Measurements from ENCODE around the gene NFIA. TPM values are rescaled to one million over a fixed set of nuclear protein-coding genes. Genes with fewer than 3 reads are reported as not detected.

The NFIA gene
- polyA plus RNA-seq (2013, experiment 1 of 2), result 1.8 TPM
- polyA plus RNA-seq (2013, experiment 2 of 2), result 1.3 TPM

- peaks cover 40% of the 10 kb centered on the region for H3K4me1 ChIP-seq (ENCODE audit: insufficient read depth, low read length)
- peak within 1 kb of the TSS; percentile 46 for H3K9ac ChIP-seq (ENCODE audit: low read depth, low read length)
- H3K36me3 ChIP-seq (ENCODE audit: insufficient read depth, low read length), result no peaks in the 10 kb centered on the region
- no peaks in the 10 kb centered on the region for H3K9me3 ChIP-seq (ENCODE audit: insufficient read depth, low read depth, low read length)
- WGBS, result under 1% methylated on average over 57 of the region's 73 CpGs
- no peak within 1 kb of the TSS for H3K27ac ChIP-seq (ENCODE audit: low read depth, low read length)
- H3K4me3 ChIP-seq (ENCODE audit: low read length), result peak within 1 kb of the TSS; percentile 66
- peaks cover 86% of the 10 kb centered on the region for H3K27me3 ChIP-seq (ENCODE audit: insufficient read depth, low read length)
Observed at GRCh38 chr1:61082311-61083012, at the start of gene NFIA. Gene NFIA (plus strand): TSS chr1:61082561.

- Histone ChIP-seq H3K9ac (ENCODE audit: low read depth, low read length) (no peak overlapping the region), H3K4me3 (ENCODE audit: low read length) (no peak overlapping the region), H3K27me3 (ENCODE audit: insufficient read depth, low read length) (no peaks in the 10 kb centered on the region), H3K36me3 (ENCODE audit: insufficient read depth, low read length) (no peaks in the 10 kb centered on the region), H3K27ac (ENCODE audit: low read depth, low read length) (no peak overlapping the region), H3K9me3 (ENCODE audit: insufficient read depth, low read depth, low read length) (no peaks in the 10 kb centered on the region; the same call in 1 of the 2 replicates), H3K4me1 (ENCODE audit: insufficient read depth, low read length) (no peaks in the 10 kb centered on the region)
Observed at GRCh38 chr1:61035880-61036279, 46.5 kb upstream of the NFIA start.

- WGBS, result 45% methylated on average over 17 of the region's 17 CpGs
- H3K4me1 ChIP-seq (ENCODE audit: insufficient read depth, low read length), result peaks cover 5% of the 10 kb centered on the region; the same call in 1 of the 2 replicates
- H3K9ac ChIP-seq (ENCODE audit: low read depth, low read length), result peak overlapping the region; percentile 32; the same call in 1 of the 2 replicates
- peak overlapping the region; percentile 54 for H3K4me3 ChIP-seq (ENCODE audit: low read length)
- no peaks in the 10 kb centered on the region for H3K9me3 ChIP-seq (ENCODE audit: insufficient read depth, low read depth, low read length)
- H3K27me3 ChIP-seq (ENCODE audit: insufficient read depth, low read length), result peaks cover 46% of the 10 kb centered on the region
- H3K36me3 ChIP-seq (ENCODE audit: insufficient read depth, low read length), result no peaks in the 10 kb centered on the region
- no peak overlapping the region for H3K27ac ChIP-seq (ENCODE audit: low read depth, low read length)
Observed at GRCh38 chr1:61042466-61043009, 39.8 kb upstream of the NFIA start.

- Histone ChIP-seq H3K27ac (ENCODE audit: low read depth, low read length) (0 out of 2 replicates have a peak overlapping the region, but pooled peaks have one; percentile 3), H3K9ac (ENCODE audit: low read depth, low read length) (peak overlapping the region; percentile 64), H3K27me3 (ENCODE audit: insufficient read depth, low read length) (peaks cover 46% of the 10 kb centered on the region), H3K4me1 (ENCODE audit: insufficient read depth, low read length) (peaks cover 5% of the 10 kb centered on the region; the same call in 1 of the 2 replicates), H3K9me3 (ENCODE audit: insufficient read depth, low read depth, low read length) (no peaks in the 10 kb centered on the region), H3K36me3 (ENCODE audit: insufficient read depth, low read length) (no peaks in the 10 kb centered on the region), H3K4me3 (ENCODE audit: low read length) (peak overlapping the region; percentile 54)
- 4% methylated on average over 85 of the region's 85 CpGs for WGBS
Observed at GRCh38 chr1:61043010-61043820, 39.1 kb upstream of the NFIA start.

GRCh38 chr1:61046434-61046833, 35.9 kb upstream of the NFIA start:
- Histone ChIP-seq H3K27ac (ENCODE audit: low read depth, low read length) (no peak overlapping the region), H3K27me3 (ENCODE audit: insufficient read depth, low read length) (peaks cover 59% of the 10 kb centered on the region), H3K4me1 (ENCODE audit: insufficient read depth, low read length) (peaks cover 9% of the 10 kb centered on the region), H3K36me3 (ENCODE audit: insufficient read depth, low read length) (no peaks in the 10 kb centered on the region), H3K9me3 (ENCODE audit: insufficient read depth, low read depth, low read length) (no peaks in the 10 kb centered on the region), H3K9ac (ENCODE audit: low read depth, low read length) (no peak overlapping the region), H3K4me3 (ENCODE audit: low read length) (no peak overlapping the region)
- no CpG with 5 or more reads among the region's 3 CpGs for WGBS

- Histone ChIP-seq H3K9ac (ENCODE audit: low read depth, low read length) (no peak overlapping the region), H3K27ac (ENCODE audit: low read depth, low read length) (no peak overlapping the region), H3K9me3 (ENCODE audit: insufficient read depth, low read depth, low read length) (no peaks in the 10 kb centered on the region), H3K4me3 (ENCODE audit: low read length) (no peak overlapping the region), H3K4me1 (ENCODE audit: insufficient read depth, low read length) (peaks cover 14% of the 10 kb centered on the region), H3K36me3 (ENCODE audit: insufficient read depth, low read length) (no peaks in the 10 kb centered on the region), H3K27me3 (ENCODE audit: insufficient read depth, low read length) (peaks cover 62% of the 10 kb centered on the region)
- 91% methylated on average over 2 of the region's 3 CpGs for WGBS
Observed at GRCh38 chr1:61047061-61047460, 35.3 kb upstream of the NFIA start.

GRCh38 chr1:61049850-61050540, 32.4 kb upstream of the NFIA start:
- peaks cover 33% of the 10 kb centered on the region for H3K4me1 ChIP-seq (ENCODE audit: insufficient read depth, low read length)
- H3K36me3 ChIP-seq (ENCODE audit: insufficient read depth, low read length), result no peaks in the 10 kb centered on the region
- H3K9ac ChIP-seq (ENCODE audit: low read depth, low read length), result no peak overlapping the region
- 1% methylated on average over 48 of the region's 48 CpGs for WGBS
- H3K27ac ChIP-seq (ENCODE audit: low read depth, low read length), result no peak overlapping the region
- peak overlapping the region; percentile 63 for H3K4me3 ChIP-seq (ENCODE audit: low read length)
- H3K27me3 ChIP-seq (ENCODE audit: insufficient read depth, low read length), result peaks cover 62% of the 10 kb centered on the region
- H3K9me3 ChIP-seq (ENCODE audit: insufficient read depth, low read depth, low read length), result no peaks in the 10 kb centered on the region

GRCh38 chr1:61050541-61051442, 31.6 kb upstream of the NFIA start:
- peak overlapping the region; percentile 63 for H3K4me3 ChIP-seq (ENCODE audit: low read length)
- no peak overlapping the region for H3K27ac ChIP-seq (ENCODE audit: low read depth, low read length)
- H3K36me3 ChIP-seq (ENCODE audit: insufficient read depth, low read length), result no peaks in the 10 kb centered on the region
- H3K4me1 ChIP-seq (ENCODE audit: insufficient read depth, low read length), result peaks cover 36% of the 10 kb centered on the region
- peaks cover 62% of the 10 kb centered on the region for H3K27me3 ChIP-seq (ENCODE audit: insufficient read depth, low read length)
- H3K9me3 ChIP-seq (ENCODE audit: insufficient read depth, low read depth, low read length), result no peaks in the 10 kb centered on the region
- under 1% methylated on average over 78 of the region's 85 CpGs for WGBS
- H3K9ac ChIP-seq (ENCODE audit: low read depth, low read length), result no peak overlapping the region

GRCh38 chr1:61051443-61051718, 31.0 kb upstream of the NFIA start:
- Histone ChIP-seq H3K27ac (ENCODE audit: low read depth, low read length) (no peak overlapping the region), H3K9ac (ENCODE audit: low read depth, low read length) (no peak overlapping the region), H3K9me3 (ENCODE audit: insufficient read depth, low read depth, low read length) (no peaks in the 10 kb centered on the region), H3K4me1 (ENCODE audit: insufficient read depth, low read length) (peaks cover 40% of the 10 kb centered on the region), H3K4me3 (ENCODE audit: low read length) (peak overlapping the region; percentile 63), H3K27me3 (ENCODE audit: insufficient read depth, low read length) (peaks cover 64% of the 10 kb centered on the region), H3K36me3 (ENCODE audit: insufficient read depth, low read length) (no peaks in the 10 kb centered on the region)
- WGBS, result 0% methylated on average over 3 of the region's 4 CpGs

- Histone ChIP-seq H3K9ac (ENCODE audit: low read depth, low read length) (no peak overlapping the region), H3K36me3 (ENCODE audit: insufficient read depth, low read length) (no peaks in the 10 kb centered on the region), H3K4me3 (ENCODE audit: low read length) (no peak overlapping the region; the same call in 1 of the 2 replicates), H3K27ac (ENCODE audit: low read depth, low read length) (no peak overlapping the region), H3K27me3 (ENCODE audit: insufficient read depth, low read length) (peaks cover 67% of the 10 kb centered on the region), H3K9me3 (ENCODE audit: insufficient read depth, low read depth, low read length) (no peaks in the 10 kb centered on the region), H3K4me1 (ENCODE audit: insufficient read depth, low read length) (peaks cover 44% of the 10 kb centered on the region)
- WGBS, result 1% methylated on average over 23 of the region's 23 CpGs
Observed at GRCh38 chr1:61051719-61052394, 30.5 kb upstream of the NFIA start.

Measured in HUES64 (cell line).